Measurements from ENCODE around the gene MEIS3.

MEIS3 gene

GRCh38 chr19:47419030-47419783 lies at the start of gene MEIS3:
Gene MEIS3 (minus strand): TSS chr19:47419527. CDS start chr19:47419081, 446 bp downstream.
- DNase-seq, result no peak

- DNase-seq, result no peak
Measured at GRCh38 chr19:47467914-47468313, 48.6 kb upstream of the MEIS3 start.

- DNase-seq, result no peak
Measured at GRCh38 chr19:47465957-47466356, 46.6 kb upstream of the MEIS3 start.

- DNase-seq, result no peak
Measured at GRCh38 chr19:47464675-47465419, 45.5 kb upstream of the MEIS3 start.

DNA sequence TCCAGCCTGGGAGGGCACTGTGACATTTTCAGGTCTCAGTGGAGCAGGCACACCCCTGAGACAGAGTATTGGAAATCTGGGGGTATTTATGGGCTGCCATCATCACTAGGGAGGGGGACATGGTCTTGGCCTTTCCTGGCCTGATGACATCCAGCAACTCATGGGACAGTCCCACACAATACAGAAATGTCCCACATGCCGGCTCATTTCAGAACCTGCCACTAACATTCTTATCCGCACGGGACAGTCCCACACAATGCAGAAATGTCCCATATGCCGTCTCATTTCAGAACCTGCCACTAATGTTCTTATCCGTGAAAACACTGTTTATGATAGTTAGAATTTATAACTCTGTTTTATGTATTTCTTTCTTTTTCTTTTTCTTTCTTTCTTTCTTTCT lies 42.5 kb upstream of the MEIS3 start:
- no peak for DNase-seq

DNA sequence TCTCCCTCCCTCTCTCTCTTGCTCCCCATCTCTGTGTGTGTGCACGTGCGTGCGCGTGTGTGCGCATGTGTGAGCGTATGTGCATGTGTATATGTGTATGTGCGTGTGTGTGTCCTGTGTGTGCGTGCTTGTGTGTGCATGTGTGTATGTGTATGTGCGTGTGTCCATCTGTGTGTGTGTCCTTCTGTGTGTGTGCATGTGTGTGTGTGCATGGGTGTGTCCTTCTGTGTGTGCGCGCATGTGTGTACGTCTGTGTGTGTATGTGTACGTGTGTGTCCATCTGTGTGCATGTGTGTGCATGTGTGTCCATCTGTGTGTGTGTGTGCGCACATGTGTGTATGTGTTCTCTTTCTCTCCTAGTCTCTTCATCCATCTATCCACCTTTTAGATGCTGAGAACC lies 40.1 kb upstream of the MEIS3 start:
- DNase-seq, result no peak

DNA sequence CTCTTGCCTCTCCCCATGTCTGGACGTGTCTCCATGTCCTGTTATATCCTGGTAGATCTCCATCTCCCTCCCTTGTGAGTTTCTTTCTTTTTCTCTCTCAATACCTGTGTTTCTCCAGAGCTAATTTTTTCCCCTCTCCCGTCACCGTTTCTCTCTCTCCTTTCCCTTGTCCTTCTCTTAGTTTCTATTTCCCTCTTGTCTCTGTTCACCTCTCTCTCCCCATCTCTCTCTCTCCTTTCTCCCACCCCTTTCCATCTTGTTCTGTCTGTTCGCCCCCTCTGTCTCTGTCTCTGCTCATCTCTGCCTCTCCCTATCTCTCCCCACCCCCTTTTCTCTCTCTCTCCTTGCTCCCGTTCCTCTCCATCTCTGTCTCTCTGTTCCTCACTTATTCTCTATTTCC lies 39.3 kb upstream of the MEIS3 start:
- DNase-seq, result no peak

GRCh38 chr19:47456721-47457474 lies 37.6 kb upstream of the MEIS3 start:
- no peak for DNase-seq

- no peak for DNase-seq
Measured at GRCh38 chr19:47450478-47450877, 31.2 kb upstream of the MEIS3 start.

DNA sequence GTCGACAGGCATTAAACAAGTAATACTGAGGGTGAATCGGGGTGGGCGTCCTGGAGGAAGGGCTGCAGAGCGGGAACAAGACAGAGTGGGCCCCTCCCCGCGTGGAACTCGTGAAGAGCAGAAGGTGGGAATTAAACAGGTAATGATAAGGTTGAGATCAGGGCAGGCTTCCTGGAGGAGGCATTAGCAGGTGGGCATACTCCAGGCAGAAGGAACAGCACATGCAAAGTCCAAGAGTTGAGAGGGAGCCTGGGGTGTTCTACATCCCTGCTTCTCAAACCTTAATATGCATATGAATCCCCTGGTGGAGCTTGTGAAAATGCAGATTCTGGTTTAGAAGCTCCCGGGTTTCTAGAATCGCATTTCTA lies 29.0 kb upstream of the MEIS3 start:
- DNase-seq, result no peak

- DNase-seq, result peak in 3 of 4 experiments; percentile 25 to 42 (median 34)
Measured at GRCh38 chr19:47447470-47448359, 28.4 kb upstream of the MEIS3 start.

- no peak for DNase-seq
Measured at GRCh38 chr19:47446534-47447469, 27.5 kb upstream of the MEIS3 start.

DNA sequence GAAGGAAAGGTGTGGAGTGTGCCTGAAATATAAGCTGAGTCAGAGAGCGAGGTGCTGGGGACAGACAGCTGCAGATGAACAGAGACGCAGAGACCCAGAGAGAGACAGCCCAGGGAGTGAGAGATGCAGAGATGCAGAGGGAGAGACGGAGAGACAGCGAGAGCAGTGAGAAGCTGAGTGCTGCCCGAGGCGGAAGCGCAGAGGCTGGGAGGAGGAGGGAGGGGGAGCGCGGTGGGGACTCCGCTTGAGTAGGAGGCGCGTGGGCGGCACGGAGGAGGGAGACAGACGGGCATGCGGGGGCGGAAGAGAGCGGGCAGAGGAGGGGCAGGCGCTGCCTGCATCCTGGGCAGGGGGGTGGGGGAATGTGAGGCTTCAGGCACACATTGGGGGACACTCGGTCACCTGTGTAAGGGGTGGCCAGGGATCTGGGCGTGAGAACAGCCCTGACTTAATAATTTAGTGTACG lies 26.6 kb upstream of the MEIS3 start:
- DNase-seq, result peak in 3 of 4 experiments; percentile 22 to 57 (median 53)

GRCh38 chr19:47445527-47445926 lies 26.2 kb upstream of the MEIS3 start:
- no peak for DNase-seq

- peak in 2 of 4 experiments; percentile 15 to 43 for DNase-seq
Measured at GRCh38 chr19:47444388-47444821, 25.1 kb upstream of the MEIS3 start.

GRCh38 chr19:47443331-47443730 lies 24.0 kb upstream of the MEIS3 start:
- DNase-seq, result no peak

DNA sequence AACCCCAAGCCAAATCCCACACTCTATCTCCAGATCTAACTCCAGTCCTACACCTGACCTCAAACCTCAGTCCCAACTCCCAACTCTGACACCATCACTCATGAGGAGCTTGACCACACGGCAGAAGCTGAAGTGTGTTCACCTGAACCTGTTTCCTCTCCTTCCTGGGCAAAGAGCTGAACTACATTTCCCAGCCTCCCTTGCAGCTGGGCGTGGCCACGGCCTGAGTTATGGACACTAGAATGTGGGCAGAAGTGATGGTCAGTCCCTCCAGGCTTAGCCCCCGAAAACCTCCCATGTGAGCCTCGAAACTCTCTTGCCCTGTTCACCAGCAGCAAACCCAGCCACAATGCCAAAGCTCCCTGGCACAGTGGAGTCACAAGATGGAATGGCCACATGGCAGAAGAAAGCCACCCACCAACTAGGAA lies 19.5 kb upstream of the MEIS3 start:
- DNase-seq, result no peak

GRCh38 chr19:47437500-47437899 lies 18.2 kb upstream of the MEIS3 start:
- no peak for DNase-seq

DNA sequence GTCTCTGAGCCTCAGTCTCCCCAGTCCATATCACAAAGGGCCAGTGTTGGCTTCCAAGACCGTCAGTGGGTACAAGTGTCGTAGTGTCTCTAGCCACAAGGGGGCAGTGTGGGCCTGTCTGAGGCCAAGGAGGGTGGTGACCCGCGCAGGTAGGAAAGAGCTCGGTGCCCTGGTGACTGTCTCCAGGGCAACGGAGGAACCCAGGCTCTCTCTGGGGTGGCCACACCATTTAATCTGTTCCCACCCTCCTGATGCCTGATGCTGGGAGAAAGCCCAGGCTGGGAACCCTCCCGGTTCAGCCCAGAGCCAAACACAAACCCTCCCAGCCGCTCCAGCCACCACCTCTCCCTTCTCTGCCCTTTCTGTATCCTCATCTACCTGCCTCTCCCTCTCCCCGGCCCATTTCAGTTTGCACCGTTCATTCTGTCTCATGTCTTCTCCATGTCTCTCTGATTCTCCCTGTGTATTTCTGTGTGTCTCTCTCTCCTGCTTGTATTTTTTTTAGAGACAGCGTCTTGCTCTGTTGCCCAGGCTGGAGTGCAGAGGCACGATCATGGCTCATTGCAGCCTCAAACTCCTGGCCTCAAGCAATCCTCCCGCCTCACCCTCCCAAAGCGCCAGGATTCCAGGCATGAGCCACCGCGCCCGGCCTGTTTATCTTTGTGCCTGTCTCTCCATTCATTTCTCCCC lies 17.5 kb upstream of the MEIS3 start:
- peak; percentile 47 to 79 (median 78) for DNase-seq

DNA sequence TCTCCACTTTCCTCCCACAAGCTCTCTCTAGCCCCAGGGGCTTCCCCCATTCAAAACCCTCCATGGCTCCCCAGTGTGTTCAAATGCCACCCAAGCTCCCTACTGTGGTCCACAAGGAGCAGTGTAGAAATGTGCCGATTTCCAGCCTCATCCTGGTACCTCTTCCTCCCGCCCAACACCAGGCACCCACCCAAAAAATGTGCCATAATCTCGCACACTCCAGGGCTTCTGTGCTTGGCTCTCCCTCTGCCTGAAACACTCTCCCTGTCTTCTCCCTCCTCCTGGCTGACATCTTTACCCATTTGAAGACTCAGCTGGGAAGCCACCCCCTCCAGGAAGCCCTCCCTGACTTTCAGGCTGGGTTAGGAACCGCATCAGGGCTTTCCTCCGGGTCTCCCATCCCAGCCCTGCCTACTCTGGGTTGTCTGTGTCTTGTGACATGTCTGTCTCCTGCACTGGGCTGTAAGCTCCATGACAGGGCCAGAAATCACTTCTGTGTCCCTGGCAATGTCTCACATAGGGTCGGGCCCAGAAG lies 16.6 kb upstream of the MEIS3 start:
- no peak for DNase-seq

Data from activated naive CD4-positive, alpha-beta T cell (primary cell).